Skin epidermis (tissue), 12 donors: ENCODE measurements around the gene JAK1.
A peak's percentile ranks its signal among the peaks of the same experiment; 100 is the strongest.

ENCODE experiments used
- H3K27ac ChIP-seq, 21 experiments: fragments of 200-600 bp; sonication (generic) in 11 of 21; one replicate each; pipeline ENCODE4 v1.5.0; 2020; ENCODE audit warnings: mild to moderate bottlenecking in 3 of 21, inconsistent platforms in 2 of 21, moderate library complexity in 2 of 21
- H3K4me3 ChIP-seq, 7 experiments: fragments of 200-600 bp; sonication (generic) in 2 of 7; one replicate each; pipeline ENCODE4 v1.5.0; 2020; ENCODE audit warnings: inconsistent platforms in 2 of 7, mild to moderate bottlenecking in 2 of 7, moderate library complexity in 1 of 7

The JAK1 gene

DNA sequence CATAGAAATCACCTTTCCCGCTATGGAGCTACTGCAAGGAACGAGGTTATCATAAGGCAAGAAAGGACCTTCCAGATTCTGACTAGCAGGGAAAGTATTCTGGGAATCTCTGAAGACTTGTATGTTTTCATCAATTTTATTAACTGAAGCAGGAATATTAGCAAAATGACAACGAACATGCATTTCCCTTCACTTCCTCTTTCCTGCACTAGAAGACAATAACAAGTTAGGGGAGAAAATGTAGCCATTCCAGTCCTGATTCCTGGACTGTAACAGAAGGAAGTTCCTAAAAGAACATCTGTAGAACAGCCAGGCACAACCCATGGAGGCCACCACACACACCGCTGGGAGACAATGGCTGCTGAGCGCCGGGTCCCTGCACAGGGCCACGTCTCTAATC is 114.7 kb downstream of the JAK1 start:
- Histone ChIP-seq H3K27ac (peak overlapping the region in 1 of 21 experiments; percentile 5), H3K4me3 (no peak overlapping the region)

DNA sequence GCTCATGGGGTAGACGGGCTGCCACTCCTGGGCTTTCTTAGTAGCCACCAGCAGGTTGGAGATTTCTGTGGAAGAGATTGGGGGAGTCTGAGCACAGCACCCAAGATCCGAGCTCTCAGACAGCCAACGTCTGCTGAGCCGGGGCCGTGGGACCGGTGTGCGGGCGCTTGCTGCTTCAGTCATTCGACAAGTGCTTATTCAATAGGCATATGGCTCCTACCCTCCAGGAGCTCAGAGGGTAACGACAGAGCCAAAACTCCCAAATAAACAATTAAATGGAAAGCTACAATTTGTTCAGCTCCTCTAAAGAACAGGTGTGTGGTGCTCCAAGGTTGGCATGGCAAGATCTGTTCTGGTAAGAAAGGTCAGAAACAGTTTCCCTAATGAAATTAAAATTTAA is 115.5 kb downstream of the JAK1 start:
- Histone ChIP-seq H3K4me3 (no peak overlapping the region), H3K27ac (no peak overlapping the region)

GRCh38 chr1:64849942-64850341 is 116.4 kb downstream of the JAK1 start:
- no peak overlapping the region for H3K27ac ChIP-seq

DNA sequence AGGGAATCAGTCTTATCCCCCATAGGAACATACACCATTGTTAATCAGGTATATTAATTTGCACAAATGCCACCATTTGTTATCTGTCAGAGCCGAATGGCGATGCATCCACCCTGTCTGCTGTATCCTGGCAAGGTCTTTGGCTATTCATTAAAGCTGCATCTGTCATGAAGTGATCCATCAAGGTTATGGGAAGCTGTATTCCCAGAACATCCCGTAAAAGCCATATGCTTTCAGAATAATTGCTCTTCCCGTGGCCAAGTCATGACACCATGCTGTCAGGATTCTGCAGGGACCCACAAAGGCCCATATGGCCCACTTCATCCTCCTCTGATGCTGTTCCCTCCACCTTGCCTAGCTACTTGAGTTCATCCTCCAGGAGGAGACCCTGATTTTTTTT is 117.5 kb downstream of the JAK1 start:
- H3K4me3 ChIP-seq = no peak overlapping the region
- H3K27ac ChIP-seq = no peak overlapping the region

More at GRCh38 chr1:64849942-64850341, 116.4 kb downstream of the JAK1 start:
- no peak overlapping the region for H3K4me3 ChIP-seq

- no peak overlapping the region for H3K4me3 ChIP-seq
- no peak overlapping the region for H3K27ac ChIP-seq
These were observed 118.2 kb downstream of the JAK1 start for GRCh38 chr1:64848136-64848535.

GRCh38 chr1:64847666-64848065 is 118.7 kb downstream of the JAK1 start:
- no peak overlapping the region for H3K4me3 ChIP-seq

DNA sequence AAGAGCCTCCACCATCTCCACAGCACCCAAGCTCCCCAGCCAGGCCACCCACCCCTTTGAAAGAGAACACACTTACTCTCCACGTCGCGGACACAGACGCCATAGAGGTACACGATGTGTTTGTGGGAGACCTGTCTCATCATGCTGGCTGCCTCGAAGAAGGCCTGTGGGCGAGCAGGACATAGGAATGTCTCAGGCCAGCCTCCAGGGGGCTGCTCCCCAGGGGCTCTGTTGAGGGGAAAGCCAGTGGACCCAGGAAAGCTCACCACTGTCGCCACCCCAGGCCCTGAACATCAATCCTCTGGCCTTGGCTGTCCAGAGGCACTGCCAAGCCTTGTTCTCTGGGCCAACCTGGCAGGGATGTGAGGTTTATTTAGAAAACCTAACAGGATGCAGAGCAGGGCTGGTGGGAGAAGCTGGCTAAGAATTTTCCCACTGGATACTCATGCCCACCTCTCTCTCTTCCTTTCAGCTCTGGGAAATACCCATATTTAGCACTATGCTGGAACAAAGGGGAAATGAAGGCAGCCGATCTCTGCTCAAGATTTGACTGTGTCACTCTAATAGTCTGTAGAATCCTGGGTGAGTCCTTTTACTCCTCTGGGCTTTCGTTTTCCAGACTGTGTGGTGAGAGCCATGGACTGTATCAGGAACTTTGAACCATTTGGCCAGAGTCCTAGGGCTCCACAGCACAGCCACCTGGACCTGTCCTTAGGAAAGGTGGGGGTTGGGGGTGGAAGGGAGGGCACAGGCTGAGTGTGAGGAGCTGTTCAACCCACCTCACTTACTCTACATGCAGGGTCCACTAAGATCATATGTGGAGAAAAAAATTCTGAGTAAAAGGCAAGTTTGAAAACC is 119.5 kb downstream of the JAK1 start:
- Histone ChIP-seq H3K27ac (no peak overlapping the region), H3K4me3 (no peak overlapping the region)

More at GRCh38 chr1:64847666-64848065, 118.7 kb downstream of the JAK1 start:
- H3K27ac ChIP-seq = no peak overlapping the region

DNA sequence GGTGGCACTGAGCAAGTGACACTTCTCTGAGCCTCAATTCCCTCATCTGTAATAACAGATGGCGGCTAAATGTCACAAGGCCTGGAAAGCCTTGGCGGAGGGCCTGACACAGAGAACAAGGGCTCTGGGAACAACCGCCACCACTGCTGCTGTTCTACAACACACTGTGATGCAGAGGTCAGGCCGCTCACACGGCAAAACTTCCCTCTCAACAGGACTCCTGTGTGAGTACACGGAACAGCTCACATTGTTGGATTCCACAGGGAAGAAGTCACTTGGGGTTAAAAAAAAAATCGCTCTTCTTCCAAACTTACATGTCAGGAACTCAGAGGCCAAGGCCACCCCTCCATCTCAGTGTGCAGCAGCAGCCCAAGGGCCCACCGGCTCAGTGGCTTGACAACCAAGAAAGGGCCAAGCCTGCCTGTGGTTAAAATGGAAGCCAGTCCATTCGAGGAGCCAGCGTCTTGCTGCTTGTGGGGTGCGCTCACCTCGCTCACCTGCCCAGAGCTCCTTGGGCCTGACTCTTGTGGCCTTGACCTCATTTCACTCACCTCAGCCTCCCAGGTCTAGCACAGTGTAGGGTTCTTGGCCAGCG is 120.4 kb downstream of the JAK1 start:
- Histone ChIP-seq H3K27ac (no peak overlapping the region), H3K4me3 (no peak overlapping the region)

- H3K4me3 ChIP-seq = no peak overlapping the region
- H3K27ac ChIP-seq = no peak overlapping the region
These were observed 121.7 kb downstream of the JAK1 start for GRCh38 chr1:64844609-64845008.

DNA sequence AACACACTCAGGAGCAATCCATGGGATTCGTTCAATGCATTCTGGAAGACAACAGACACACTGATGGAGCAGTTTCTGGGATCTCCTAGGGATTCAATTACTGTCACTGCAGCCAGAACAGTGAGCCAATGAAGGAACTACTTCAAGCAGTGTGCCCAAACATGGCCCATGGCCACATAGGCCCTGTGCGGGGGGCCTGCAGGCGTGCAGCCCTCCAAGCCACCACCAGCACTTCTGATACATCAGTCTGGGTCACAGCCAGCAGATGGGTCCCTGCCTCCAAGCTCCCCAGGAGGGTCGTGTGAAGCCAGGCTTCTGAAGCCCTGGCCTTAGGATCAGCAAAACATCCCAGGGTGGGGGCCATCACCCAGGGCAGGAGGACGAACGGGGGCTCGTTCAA is 122.2 kb downstream of the JAK1 start:
- Histone ChIP-seq H3K4me3 (no peak overlapping the region), H3K27ac (no peak overlapping the region)

DNA sequence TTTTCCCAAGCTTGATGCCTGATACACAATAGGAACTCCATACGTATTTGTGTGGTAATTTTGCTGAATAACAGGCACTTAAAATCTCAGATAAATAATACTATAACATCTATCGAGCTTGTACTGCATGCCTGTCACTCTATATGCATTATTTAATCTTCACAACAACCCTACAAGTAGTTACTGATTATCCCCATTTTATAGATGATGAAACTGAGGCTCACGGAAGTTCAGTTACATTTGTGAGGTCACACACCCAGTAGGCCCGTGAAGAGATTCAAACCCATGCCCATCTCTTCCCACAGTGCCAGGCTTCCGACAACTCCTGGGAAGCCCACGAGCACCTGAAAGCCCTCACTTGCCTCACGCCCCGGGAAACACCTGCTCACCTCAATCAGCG is 122.7 kb downstream of the JAK1 start:
- H3K27ac ChIP-seq = no peak overlapping the region
- no peak overlapping the region for H3K4me3 ChIP-seq

GRCh38 chr1:64842224-64842623 is 124.1 kb downstream of the JAK1 start:
- no peak overlapping the region for H3K4me3 ChIP-seq
- peak overlapping the region in 6 of 21 experiments; percentile 8 to 39 (median 21) for H3K27ac ChIP-seq

DNA sequence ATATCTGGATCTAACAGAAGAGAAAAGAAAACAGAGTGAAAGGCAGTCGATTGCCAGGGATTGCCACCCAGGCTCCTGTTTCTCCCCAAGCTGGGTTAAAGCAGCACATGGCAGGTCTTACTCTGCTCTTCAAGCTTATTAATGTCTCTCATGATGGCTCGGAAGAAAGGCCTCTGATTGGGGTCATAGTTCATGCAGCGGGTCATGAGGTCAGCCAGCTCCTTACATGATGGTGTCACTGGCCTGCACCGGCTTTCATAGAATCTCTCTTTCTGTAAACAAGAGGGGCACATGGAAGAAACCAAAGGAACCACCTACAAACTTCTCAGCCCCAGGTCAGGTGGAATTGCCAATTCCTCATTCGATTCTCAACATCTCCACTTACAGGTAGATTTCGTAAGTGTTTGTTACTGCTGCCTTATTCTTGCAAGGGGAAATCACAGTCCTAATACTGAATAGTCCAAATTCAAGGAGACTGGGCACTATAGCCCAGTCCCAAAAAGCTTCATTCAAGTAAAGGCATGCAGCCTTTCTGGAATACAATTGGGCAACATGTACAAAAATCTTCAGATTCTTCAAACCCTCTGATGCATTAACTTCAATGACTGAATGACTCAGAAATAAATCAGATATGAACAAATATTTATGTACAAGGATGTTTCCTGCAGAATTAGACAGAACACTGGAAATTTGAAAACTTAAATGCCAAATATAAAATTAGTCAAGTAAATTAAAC is 124.9 kb downstream of the JAK1 start:
- Histone ChIP-seq H3K4me3 (no peak overlapping the region), H3K27ac (peak overlapping the region in 6 of 21 experiments; percentile 11 to 39 (median 16))

- Histone ChIP-seq H3K27ac (no peak overlapping the region), H3K4me3 (no peak overlapping the region)
These were observed 126.5 kb downstream of the JAK1 start for GRCh38 chr1:64839732-64840405.

DNA sequence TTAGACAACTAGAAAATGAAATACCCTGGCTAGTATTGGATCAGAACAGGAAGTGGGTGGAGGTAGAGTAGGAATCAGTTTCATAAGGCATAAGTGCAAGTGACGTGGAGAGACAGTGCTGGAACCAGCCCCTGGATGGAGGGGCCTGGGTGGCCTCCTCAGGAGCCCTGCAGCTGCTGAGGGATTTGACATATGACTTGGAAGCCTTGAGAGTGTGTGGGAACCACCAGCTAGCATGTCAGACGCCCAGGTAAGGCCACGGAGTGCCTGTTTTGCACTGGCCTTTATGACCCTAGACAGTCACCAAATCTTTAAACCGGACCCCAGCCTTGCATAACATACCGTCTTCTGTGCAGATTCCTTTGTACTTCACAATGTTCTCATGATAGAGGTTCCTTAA is 127.1 kb downstream of the JAK1 start:
- H3K4me3 ChIP-seq = no peak overlapping the region
- no peak overlapping the region for H3K27ac ChIP-seq

- H3K27ac ChIP-seq = no peak overlapping the region
These were observed 127.9 kb downstream of the JAK1 start for GRCh38 chr1:64838486-64838885.

GRCh38 chr1:64836802-64837201 is 129.5 kb downstream of the JAK1 start:
- Histone ChIP-seq H3K4me3 (no peak overlapping the region), H3K27ac (no peak overlapping the region)

More at GRCh38 chr1:64838486-64838885, 127.9 kb downstream of the JAK1 start:
- no peak overlapping the region for H3K4me3 ChIP-seq

DNA sequence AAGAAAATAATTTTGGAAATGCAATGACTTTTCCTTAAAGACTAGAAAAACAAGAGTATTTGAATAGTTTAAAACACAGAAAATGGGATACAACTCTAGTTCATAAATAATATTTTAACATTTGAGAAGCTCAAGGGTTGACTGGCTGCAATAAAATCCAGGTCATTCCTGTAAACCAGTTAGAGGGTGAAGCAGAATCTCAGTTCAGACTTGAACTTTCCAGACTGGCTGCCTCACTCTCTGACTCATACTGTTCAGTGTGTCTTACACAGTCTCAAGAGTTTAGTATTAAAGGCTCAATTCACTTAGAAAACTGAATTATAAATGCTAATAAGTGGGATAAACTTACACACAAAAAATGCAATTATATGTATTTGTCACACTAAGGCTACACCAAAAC is 131.6 kb downstream of the JAK1 start:
- Histone ChIP-seq H3K27ac (no peak overlapping the region), H3K4me3 (no peak overlapping the region)

- Histone ChIP-seq H3K4me3 (no peak overlapping the region), H3K27ac (no peak overlapping the region)
These were observed 136.2 kb downstream of the JAK1 start for GRCh38 chr1:64830030-64830651.
